ENCODE data around the gene PDCL2. TPM values are rescaled to one million over a fixed set of nuclear protein-coding genes. Genes with fewer than 3 reads are reported as not detected.
A peak's percentile ranks its signal among the peaks of the same experiment; 100 is the strongest.

The PDCL2 gene
- total RNA-seq, 2 experiments from 2014 or later, result not detected

- Mint-ChIP-seq H3K27me3 (ENCODE audit: low read depth) (peaks cover 20% of the 10 kb centered on the region), H3K9me3 (ENCODE audit: insufficient read depth) (no peaks in the 10 kb centered on the region), H3K4me3 (peak within 1 kb of the TSS; percentile 88), H3K27ac (peak within 1 kb of the TSS; percentile 87), H3K4me1 (ENCODE audit: low read depth) (peaks cover 45% of the 10 kb centered on the region), H3K36me3 (ENCODE audit: low read depth) (no peaks in the 10 kb centered on the region)
- POLR2A ChIA-PET, result no interaction called here
- ATAC-seq (peak; percentile 80), DNase-seq (peak; percentile 81)
- CTCF ChIA-PET, result no interaction called here
Observed at GRCh38 chr4:55546756-55547465, 45.1 kb downstream of the PDCL2 start, which contains the start of gene CLOCK. Gene CLOCK (minus strand): TSS chr4:55546909. CDS start chr4:55482785, 64,124 bp downstream.

DNA sequence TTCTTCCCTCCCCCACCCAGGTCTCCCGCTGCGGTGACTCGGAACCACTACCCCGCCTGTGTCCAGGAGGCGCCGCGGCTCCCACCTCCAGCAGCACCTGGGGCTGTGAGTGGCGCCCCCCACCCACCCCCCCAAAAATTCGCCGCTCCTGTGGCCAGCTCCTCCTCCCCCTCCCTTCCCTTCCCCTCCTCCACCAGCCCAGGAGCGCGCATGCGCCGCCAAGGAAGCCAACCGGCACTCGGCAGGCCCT is 45.6 kb downstream of the PDCL2 start:
- H3K27ac Mint-ChIP-seq, result peak overlapping the region; percentile 41
- no peaks in the 10 kb centered on the region for H3K9me3 Mint-ChIP-seq (ENCODE audit: insufficient read depth)
- DNase-seq (no peak), ATAC-seq (peak; percentile 67)
- peaks cover 20% of the 10 kb centered on the region for H3K27me3 Mint-ChIP-seq (ENCODE audit: low read depth)
- H3K4me1 Mint-ChIP-seq (ENCODE audit: low read depth), result peaks cover 45% of the 10 kb centered on the region
- H3K36me3 Mint-ChIP-seq (ENCODE audit: low read depth), result no peaks in the 10 kb centered on the region
- ChIA-PET POLR2A (interaction anchor here (1.8 kb wide), 1 partner anchor 201 kb away, joined by 9 read pairs; the partner anchor contains the start of gene SRD5A3), CTCF (interaction anchor here (0.7 to 1.5 kb wide), 4 partner anchors 8 to 201 kb away, joined by 3 to 5 read pairs (median 4); partner anchors contain the start of gene SRD5A3)
- H3K4me3 Mint-ChIP-seq, result peak overlapping the region; percentile 88

DNA sequence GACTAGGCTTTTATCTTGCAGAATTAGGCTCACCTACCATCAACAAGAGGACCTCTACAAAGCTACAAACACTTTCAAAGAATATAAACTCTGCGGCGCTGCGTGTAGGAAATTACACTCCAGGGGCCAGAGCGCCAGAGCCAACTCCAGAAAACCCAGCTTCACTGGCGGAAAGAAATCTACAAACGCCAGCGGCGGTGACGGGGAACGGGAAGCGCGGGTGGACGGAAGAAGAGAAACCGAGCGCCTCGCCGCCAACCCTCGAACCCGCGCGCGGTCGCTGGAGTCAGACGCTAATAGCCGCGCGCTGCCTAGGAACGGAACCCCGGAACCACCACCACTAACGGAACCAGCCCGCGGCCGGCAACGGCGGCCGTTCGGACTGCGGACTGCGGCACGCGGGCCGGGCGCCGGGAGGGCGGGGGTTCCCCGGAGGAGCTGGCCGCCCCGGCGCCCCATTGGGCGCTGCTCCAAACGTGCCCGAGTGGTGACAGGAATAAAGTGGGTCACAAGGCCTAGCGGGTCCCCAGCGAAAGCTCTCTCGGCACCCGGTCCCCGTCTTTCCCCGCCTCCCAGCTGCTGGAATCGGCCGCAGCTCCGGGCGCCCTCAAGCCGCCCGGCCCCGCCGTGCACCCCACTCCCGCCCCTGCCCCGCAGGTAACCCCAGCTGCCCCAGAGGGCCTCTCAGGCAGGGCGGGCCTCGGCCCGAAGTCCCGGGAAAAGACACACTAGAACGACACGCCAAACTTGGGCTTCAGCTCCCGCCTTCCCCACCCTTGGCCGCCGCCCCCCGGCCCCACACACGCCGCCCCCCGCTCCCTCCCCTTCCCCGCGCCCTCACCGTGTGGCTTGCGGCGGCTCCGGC is 46.2 kb downstream of the PDCL2 start:
- ATAC-seq, result peak; percentile 66

GRCh38 chr4:55545151-55545550 is 46.9 kb downstream of the PDCL2 start:
- H3K36me3 Mint-ChIP-seq (ENCODE audit: low read depth), result peaks cover 3% of the 10 kb centered on the region
- POLR2A ChIA-PET, result interaction anchor here (1.1 to 1.8 kb wide), 2 partner anchors 150 to 199 kb away, joined by 4 to 9 read pairs; partner anchors contain the start of genes SRD5A3 and TMEM165
- peaks cover 17% of the 10 kb centered on the region for H3K27me3 Mint-ChIP-seq (ENCODE audit: low read depth)
- DNase-seq, result no peak
- ATAC-seq, result no peak
- peak overlapping the region; percentile 57 for H3K27ac Mint-ChIP-seq
- H3K9me3 Mint-ChIP-seq (ENCODE audit: insufficient read depth), result no peaks in the 10 kb centered on the region
- CTCF ChIA-PET, result interaction anchor here (0.7 to 1.5 kb wide), 3 partner anchors 10 to 198 kb away, joined by 3 to 5 read pairs (median 4); no protein-coding TSS in a partner anchor
- H3K4me1 Mint-ChIP-seq (ENCODE audit: low read depth), result peaks cover 43% of the 10 kb centered on the region
- H3K4me3 Mint-ChIP-seq, result peak overlapping the region; percentile 88

More for the DNA sequence above, 46.2 kb downstream of the PDCL2 start:
- Mint-ChIP-seq H3K9me3 (ENCODE audit: insufficient read depth) (no peaks in the 10 kb centered on the region), H3K27ac (peak overlapping the region; percentile 83), H3K27me3 (ENCODE audit: low read depth) (peaks cover 20% of the 10 kb centered on the region), H3K36me3 (ENCODE audit: low read depth) (no peaks in the 10 kb centered on the region), H3K4me3 (peak overlapping the region; percentile 88), H3K4me1 (ENCODE audit: low read depth) (peaks cover 45% of the 10 kb centered on the region)
- ChIA-PET CTCF (interaction anchor here (0.7 to 1.5 kb wide), 7 partner anchors 9 to 200 kb away, joined by 3 to 5 read pairs (median 4); partner anchors contain the start of gene SRD5A3), POLR2A (interaction anchor here (1.1 to 1.8 kb wide), 2 partner anchors 151 to 200 kb away, joined by 4 to 9 read pairs; partner anchors contain the start of genes SRD5A3 and TMEM165)
- peak; percentile 63 for DNase-seq

DNA sequence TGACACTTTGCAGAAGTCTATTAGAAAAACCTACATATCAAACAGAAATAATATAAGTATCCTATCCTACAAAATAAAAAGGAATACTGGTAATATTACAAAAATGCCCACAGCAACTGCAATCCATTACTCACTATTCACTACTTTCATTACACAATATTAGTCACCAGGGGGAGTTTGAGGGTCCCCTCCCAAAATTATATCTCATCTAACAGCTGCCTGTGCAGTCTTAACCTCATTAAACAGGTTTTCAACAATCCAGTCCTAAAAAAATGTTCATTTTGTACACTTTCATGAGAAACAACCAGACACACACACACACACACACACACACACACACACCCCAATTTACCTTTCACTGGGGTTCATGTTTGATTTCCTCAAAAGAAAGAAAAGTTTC is 48.2 kb downstream of the PDCL2 start:
- Mint-ChIP-seq H3K4me1 (ENCODE audit: low read depth) (peaks cover 34% of the 10 kb centered on the region), H3K4me3 (no peak overlapping the region), H3K36me3 (ENCODE audit: low read depth) (peaks cover 3% of the 10 kb centered on the region), H3K27me3 (ENCODE audit: low read depth) (peaks cover 9% of the 10 kb centered on the region), H3K27ac (no peak overlapping the region), H3K9me3 (ENCODE audit: insufficient read depth) (no peaks in the 10 kb centered on the region)
- ChIA-PET POLR2A (no interaction called here), CTCF (no interaction called here)
- no peak for ATAC-seq
- no peak for DNase-seq

DNA sequence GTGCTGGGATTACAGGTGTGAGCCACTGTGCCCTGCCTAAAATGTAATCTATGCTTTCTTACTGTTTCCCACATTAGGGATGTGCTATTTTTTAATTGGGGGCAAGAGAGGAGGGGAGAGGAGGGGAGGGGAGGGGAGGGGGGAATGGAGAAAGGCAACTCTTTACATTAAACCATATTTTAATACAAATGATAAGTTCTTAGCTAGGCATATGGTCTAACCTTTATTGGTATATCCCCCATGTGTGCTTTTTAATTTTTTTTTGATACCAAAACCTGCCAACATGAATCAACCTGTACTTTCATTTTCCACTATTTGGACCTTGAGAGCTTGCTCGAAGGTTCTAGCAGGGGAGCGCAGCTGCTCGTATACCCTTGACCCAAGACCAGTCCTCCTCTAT is 51.8 kb downstream of the PDCL2 start:
- ATAC-seq, result no peak
- no peaks in the 10 kb centered on the region for H3K27me3 Mint-ChIP-seq (ENCODE audit: low read depth)
- H3K9me3 Mint-ChIP-seq (ENCODE audit: insufficient read depth), result no peaks in the 10 kb centered on the region
- no peak overlapping the region for H3K27ac Mint-ChIP-seq
- ChIA-PET CTCF (no interaction called here), POLR2A (no interaction called here)
- no peak overlapping the region for H3K4me3 Mint-ChIP-seq
- peaks cover 8% of the 10 kb centered on the region for H3K36me3 Mint-ChIP-seq (ENCODE audit: low read depth)
- DNase-seq, result no peak
- H3K4me1 Mint-ChIP-seq (ENCODE audit: low read depth), result peaks cover 31% of the 10 kb centered on the region

- DNase-seq (no peak), ATAC-seq (no peak)
- POLR2A ChIA-PET, result interaction anchor here (0.6 kb wide), 1 partner anchor 10 kb away, joined by 3 read pairs; no protein-coding TSS in a partner anchor
- peaks cover 26% of the 10 kb centered on the region for H3K4me1 Mint-ChIP-seq (ENCODE audit: low read depth)
- H3K27me3 Mint-ChIP-seq (ENCODE audit: low read depth), result no peaks in the 10 kb centered on the region
- H3K4me3 Mint-ChIP-seq, result no peak overlapping the region
- peaks cover 4% of the 10 kb centered on the region for H3K9me3 Mint-ChIP-seq (ENCODE audit: insufficient read depth)
- CTCF ChIA-PET, result no interaction called here
- no peak overlapping the region for H3K27ac Mint-ChIP-seq
- H3K36me3 Mint-ChIP-seq (ENCODE audit: low read depth), result peaks cover 8% of the 10 kb centered on the region
Observed at GRCh38 chr4:55539658-55540057, 52.4 kb downstream of the PDCL2 start.

DNA sequence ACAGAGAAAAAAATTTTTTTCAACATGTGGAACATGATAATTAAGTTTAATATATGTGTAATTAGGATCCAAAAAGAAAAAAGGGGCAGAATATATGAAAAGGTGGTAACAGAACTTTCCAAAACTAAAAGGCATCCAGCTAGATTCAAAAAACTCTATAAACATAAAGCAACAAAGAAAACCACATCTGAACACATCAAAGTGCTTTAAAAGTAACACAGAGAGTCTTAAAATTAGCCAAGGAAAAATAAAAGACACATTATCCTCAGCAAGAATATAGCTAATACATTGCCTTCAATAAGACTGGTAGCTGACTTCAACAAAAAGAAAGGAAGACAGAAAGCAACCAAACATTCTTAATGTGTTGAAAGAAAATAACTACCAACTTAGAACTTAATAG is 53.5 kb downstream of the PDCL2 start:
- Mint-ChIP-seq H3K27ac (peak overlapping the region; percentile 20), H3K4me1 (ENCODE audit: low read depth) (peaks cover 18% of the 10 kb centered on the region), H3K4me3 (no peak overlapping the region), H3K27me3 (ENCODE audit: low read depth) (no peaks in the 10 kb centered on the region), H3K9me3 (ENCODE audit: insufficient read depth) (peaks cover 4% of the 10 kb centered on the region), H3K36me3 (ENCODE audit: low read depth) (peaks cover 15% of the 10 kb centered on the region)
- DNase-seq, result no peak
- ChIA-PET POLR2A (no interaction called here), CTCF (interaction anchor here (1.1 kb wide), 1 partner anchor 83 kb away, joined by 3 read pairs; no protein-coding TSS in a partner anchor)
- no peak for ATAC-seq

GRCh38 chr4:55534306-55534705 is 57.7 kb downstream of the PDCL2 start:
- DNase-seq (no peak), ATAC-seq (no peak)
- H3K27ac Mint-ChIP-seq, result no peak overlapping the region
- H3K9me3 Mint-ChIP-seq (ENCODE audit: insufficient read depth), result peaks cover 20% of the 10 kb centered on the region
- POLR2A ChIA-PET, result no interaction called here
- peaks cover 15% of the 10 kb centered on the region for H3K4me1 Mint-ChIP-seq (ENCODE audit: low read depth)
- H3K36me3 Mint-ChIP-seq (ENCODE audit: low read depth), result peaks cover 36% of the 10 kb centered on the region
- CTCF ChIA-PET, result interaction anchor here (1.2 kb wide), 1 partner anchor 11 kb away, joined by 5 read pairs; no protein-coding TSS in a partner anchor
- H3K27me3 Mint-ChIP-seq (ENCODE audit: low read depth), result no peaks in the 10 kb centered on the region
- H3K4me3 Mint-ChIP-seq, result no peak overlapping the region

DNA sequence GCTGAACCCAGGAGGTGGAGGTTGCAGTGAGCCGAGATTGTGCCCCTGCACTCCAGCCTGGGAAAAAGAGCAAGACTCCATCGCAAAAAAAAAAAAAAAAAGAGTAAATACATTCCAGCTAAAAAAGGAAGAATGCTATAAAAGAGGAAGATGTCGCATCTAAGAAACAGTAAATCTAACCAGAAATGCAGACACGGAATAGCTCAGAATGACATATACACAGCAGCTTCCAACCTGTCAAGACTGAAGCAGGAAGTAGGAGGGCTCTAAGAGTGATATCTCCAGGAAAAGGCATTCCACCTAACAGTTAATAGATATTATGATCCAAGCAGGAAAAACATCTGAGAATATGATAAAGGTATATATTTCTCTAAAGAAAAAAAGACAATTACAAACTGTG is 61.4 kb downstream of the PDCL2 start:
- H3K36me3 Mint-ChIP-seq (ENCODE audit: low read depth), result peaks cover 38% of the 10 kb centered on the region
- no peaks in the 10 kb centered on the region for H3K27me3 Mint-ChIP-seq (ENCODE audit: low read depth)
- ChIA-PET CTCF (no interaction called here), POLR2A (no interaction called here)
- no peak overlapping the region for H3K27ac Mint-ChIP-seq
- H3K4me3 Mint-ChIP-seq, result no peak overlapping the region
- no peaks in the 10 kb centered on the region for H3K4me1 Mint-ChIP-seq (ENCODE audit: low read depth)
- DNase-seq, result no peak
- ATAC-seq, result no peak
- H3K9me3 Mint-ChIP-seq (ENCODE audit: insufficient read depth), result peaks cover 20% of the 10 kb centered on the region

- DNase-seq (no peak), ATAC-seq (no peak)
- CTCF ChIA-PET, result no interaction called here
- Mint-ChIP-seq H3K27ac (no peak overlapping the region), H3K4me3 (no peak overlapping the region), H3K4me1 (ENCODE audit: low read depth) (no peaks in the 10 kb centered on the region), H3K36me3 (ENCODE audit: low read depth) (peaks cover 38% of the 10 kb centered on the region), H3K27me3 (ENCODE audit: low read depth) (no peaks in the 10 kb centered on the region), H3K9me3 (ENCODE audit: insufficient read depth) (peaks cover 19% of the 10 kb centered on the region)
- POLR2A ChIA-PET, result no interaction called here
Observed at GRCh38 chr4:55530167-55530566, 61.9 kb downstream of the PDCL2 start.

DNA sequence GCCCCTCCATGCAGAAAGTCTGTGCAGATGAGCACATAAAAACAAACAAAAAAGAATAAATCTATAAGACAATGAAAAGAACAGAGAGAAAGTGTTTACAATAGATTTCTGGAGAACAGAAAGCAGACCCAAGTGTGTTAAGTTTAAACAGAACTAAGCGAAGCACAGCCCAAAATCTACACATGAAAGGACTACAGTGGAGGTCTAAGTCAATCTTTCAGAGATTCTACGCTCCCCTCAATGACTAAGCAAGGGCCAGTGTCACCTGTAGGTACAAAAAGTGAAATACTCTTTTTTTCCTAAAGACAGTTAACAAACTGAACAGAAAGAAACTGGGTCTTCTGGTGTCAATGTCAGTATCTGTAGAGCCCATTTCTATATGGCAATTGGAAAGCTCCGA is 63.6 kb downstream of the PDCL2 start:
- Mint-ChIP-seq H3K27ac (no peak overlapping the region), H3K9me3 (ENCODE audit: insufficient read depth) (peaks cover 16% of the 10 kb centered on the region), H3K4me3 (no peak overlapping the region), H3K36me3 (ENCODE audit: low read depth) (peaks cover 33% of the 10 kb centered on the region), H3K4me1 (ENCODE audit: low read depth) (no peaks in the 10 kb centered on the region), H3K27me3 (ENCODE audit: low read depth) (no peaks in the 10 kb centered on the region)
- CTCF ChIA-PET, result interaction anchor here (0.9 kb wide), 1 partner anchor 165 kb away, joined by 3 read pairs; no protein-coding TSS in a partner anchor
- POLR2A ChIA-PET, result no interaction called here
- DNase-seq (no peak), ATAC-seq (no peak)
